ENCODE data around the gene ZNF839.

- TF ChIP-seq CTCF (IDR thresholded peaks at IDR 0.05; ENCODE audit: low read depth, low read length) (no peak), POLR2A (IDR thresholded peaks at IDR 0.05; ENCODE audit: extremely low read depth, insufficient read length) (no peak), MAX (IDR thresholded peaks at IDR 0.05; ENCODE audit: low read depth, low read length) (no peak), MYC (IDR thresholded peaks at IDR 0.05; ENCODE audit: low read depth, low read length) (no peak)
These were observed 31.4 kb upstream of the ZNF839 start for GRCh38 chr14:102288139-102288538.

All from NB4 (cell line).